ENCODE data around the gene RYR1.

- TF ChIP-seq CTCF (IDR thresholded peaks at IDR 0.05) (no peak), POLR2A (IDR thresholded peaks at IDR 0.05) (no peak)
Observed at GRCh38 chr19:38528213-38528755, 94.8 kb downstream of the RYR1 start.
